GM12892 (cell line): ENCODE data around the gene CFAP47.
"Not testable (repeated sequence)": the region's sequence is repeated elsewhere in the genome, so short reads cannot be mapped to it uniquely, and the experiment has no call there.

Experiments
- DNase-seq: peaks from one replicate; pipeline ENCODE4 v3.0.0; 2011; ENCODE audit not compliant: insufficient read length
- FAIRE-seq: peaks from 2 replicates; lab custom pipeline; 2011; peaks lifted over from hg19 to GRCh38; lab: Jason Lieb, UNC
- POLR2A ChIP-seq: IDR thresholded peaks from 2 replicates; pipeline ENCODE4 v1.6.1; 2011; ENCODE audit warnings: low read depth, low read length, control low read depth
- POLR2AphosphoS5 ChIP-seq: IDR thresholded peaks from 2 replicates; pipeline ENCODE4 v1.6.1; 2011; ENCODE audit warnings: low read depth, low read length, control low read depth
- TAF1 ChIP-seq: IDR thresholded peaks from 2 replicates; pipeline ENCODE4 v1.6.1; 2011; ENCODE audit warnings: low read depth, mild to moderate bottlenecking, control low read depth, low read length, borderline replicate concordance

Gene CFAP47

DNA sequence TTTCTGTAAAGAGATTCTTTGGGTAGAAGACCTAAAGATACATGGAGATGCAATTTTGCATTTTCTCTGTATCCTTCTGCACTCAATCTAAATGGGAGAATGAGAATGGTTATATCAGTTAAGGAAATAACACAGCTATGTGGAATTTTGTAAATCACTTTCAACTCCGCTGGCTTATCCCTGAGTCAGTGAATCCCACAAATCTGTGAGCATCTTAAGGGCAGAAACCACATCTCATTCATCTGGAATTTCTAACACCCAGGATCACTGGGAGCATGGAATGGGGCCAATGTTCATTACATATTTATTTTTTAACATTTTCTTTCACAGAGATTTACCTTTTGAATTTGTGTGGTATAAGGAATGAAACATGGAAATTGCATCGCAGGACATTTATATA, 167.8 kb downstream of the CFAP47 start:
- FAIRE-seq (no peak), DNase-seq (no peak)
- no peak for TF ChIP-seq TAF1
- TF ChIP-seq POLR2A = no peak
- no peak for TF ChIP-seq POLR2AphosphoS5

DNA sequence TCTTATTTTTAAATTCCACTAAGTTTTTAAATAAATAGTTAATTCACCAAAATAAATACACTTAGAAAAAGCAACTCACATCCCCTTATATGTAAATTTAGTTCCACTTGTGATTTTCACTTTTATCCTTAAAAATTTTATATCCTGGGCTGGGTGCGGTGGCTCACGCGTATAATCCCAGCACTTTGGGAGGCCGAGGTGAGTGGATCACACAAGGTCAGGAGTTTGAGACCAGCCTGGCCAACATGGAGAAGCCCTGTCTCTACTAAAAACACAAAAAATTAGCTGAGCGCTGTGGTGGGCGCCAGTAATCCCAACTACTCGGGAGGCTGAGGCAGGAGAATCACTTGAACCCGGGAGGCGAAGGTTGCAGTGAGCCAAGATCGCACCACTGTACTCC, 169.4 kb downstream of the CFAP47 start:
- FAIRE-seq = not testable (repeated sequence)

DNA sequence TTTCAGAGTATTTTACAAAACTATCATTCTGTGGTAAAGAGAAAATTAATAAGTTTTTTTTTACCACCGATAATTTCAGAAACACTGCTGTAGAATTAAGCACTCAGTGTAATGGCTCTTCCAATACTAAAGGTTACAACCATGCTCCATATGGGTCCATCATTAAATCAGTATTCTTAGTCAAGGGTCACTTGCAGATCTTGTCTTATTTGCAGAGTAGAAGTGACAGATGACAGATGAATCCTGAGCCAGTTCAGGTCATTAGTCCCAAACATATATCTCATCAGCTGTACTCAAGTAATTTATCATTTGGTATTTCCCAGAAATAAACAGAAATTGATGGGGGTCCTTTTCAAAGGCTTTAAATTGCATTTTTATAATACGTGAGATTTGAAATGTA, 182.9 kb downstream of the CFAP47 start:
- DNase-seq (no peak), FAIRE-seq (no peak)
- TF ChIP-seq POLR2A = no peak
- TF ChIP-seq TAF1 = no peak
- no peak for TF ChIP-seq POLR2AphosphoS5

More for the DNA sequence above, 169.4 kb downstream of the CFAP47 start:
- not testable (repeated sequence) for DNase-seq

DNA sequence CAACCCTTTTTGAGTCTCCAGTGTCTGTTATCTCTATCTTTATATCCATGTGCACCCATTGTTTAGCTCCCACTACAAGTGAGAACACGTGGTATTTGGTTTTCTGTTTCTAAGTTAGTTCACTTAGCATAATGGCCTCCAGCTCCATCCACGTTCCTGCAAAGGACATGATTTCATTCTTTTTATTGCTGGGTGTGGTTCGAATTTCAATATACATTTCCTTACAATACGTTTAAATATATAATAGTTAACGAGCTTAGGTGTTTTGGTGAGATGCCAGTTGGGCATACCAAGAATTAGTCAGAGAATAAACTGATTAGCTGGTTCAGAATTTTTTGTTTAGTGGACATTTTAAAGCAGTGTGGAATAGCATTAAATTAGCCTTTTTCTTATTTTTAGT, 196.7 kb downstream of the CFAP47 start:
- TF ChIP-seq TAF1 = no peak
- no peak for TF ChIP-seq POLR2A
- TF ChIP-seq POLR2AphosphoS5 = no peak
- DNase-seq = no peak
- FAIRE-seq = no peak

DNA sequence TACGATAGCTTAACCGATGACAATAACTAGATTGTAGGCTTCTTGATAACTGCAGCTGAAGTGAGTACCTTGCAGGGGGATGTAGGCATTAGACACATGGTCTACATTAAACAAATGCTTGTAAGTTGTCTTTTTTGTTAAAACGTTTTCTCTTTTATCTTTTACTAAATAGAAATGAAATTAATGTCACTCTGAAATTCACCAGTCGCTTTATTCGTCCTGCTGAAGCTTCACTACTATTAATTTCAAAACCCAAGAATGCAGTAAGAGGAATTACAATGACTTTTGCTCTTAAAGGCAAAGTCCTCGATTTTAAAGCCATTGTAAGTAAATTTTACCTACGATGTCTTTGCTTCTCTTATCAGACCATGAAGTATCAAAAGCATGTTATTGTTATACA, 239.7 kb downstream of the CFAP47 start:
- DNase-seq (no peak), FAIRE-seq (no peak)
- TF ChIP-seq POLR2A = no peak
- TF ChIP-seq TAF1 = no peak
- TF ChIP-seq POLR2AphosphoS5 = no peak

DNA sequence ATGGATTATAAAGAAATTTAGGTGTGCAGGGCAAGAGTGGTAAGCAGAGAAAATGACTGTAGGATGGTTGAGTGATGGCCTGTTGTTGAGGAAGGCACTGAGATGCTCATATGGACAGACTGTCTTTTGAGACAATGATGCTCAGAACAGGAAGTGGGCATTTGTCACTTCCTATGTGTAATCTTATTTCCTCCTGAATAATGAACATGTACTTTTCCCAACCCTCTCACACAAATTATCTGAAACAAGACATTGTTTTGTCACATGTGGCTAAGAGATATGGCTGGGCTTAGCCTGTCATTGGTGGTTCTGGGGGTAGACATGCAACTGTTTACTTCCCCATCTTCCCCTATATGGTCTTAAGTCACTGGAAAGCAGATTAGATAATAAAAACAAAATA, 240.5 kb downstream of the CFAP47 start:
- DNase-seq (no peak), FAIRE-seq (no peak)
- TF ChIP-seq TAF1 (no peak), POLR2AphosphoS5 (no peak), POLR2A (no peak)

DNA sequence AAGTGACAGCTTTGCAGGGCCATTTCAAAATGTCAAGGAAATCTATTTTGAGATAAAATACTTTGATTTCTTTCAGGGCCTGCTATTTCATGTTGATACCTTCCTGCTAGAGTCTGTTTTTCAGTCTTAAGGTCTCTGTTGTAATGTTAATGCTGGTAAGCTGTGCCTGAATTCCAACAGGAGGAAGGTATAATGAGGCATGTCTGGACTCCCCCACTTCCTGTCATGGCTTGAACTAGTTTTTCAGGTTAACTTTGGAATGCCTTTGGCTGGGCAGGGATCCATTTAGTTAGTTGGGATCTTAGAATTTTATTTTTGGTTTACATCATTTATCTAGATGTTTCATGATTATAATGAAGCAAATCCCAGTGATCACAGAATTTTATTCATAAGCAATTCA, 279.0 kb downstream of the CFAP47 start:
- no peak for DNase-seq
- TF ChIP-seq POLR2AphosphoS5 (no peak), POLR2A (no peak), TAF1 (no peak)
- FAIRE-seq = no peak

DNA sequence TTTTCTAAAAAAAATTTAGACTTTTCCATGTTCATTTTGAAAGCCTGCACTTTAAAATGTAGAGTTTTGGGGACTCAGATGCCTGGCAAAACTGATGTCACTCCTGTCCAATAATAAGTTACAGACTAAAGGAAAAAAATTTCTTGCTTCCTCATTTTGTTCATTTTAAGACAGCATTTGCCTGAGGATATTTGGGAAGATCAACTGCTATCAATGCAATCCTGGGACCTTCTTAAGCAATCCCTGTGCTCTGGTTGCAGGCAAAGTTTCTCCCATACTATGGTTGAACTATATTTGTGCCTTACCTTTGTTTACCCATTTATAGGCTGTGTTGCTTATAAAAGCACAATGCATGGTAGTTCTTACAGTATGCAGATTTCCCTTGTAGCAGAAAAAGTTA, 280.4 kb downstream of the CFAP47 start:
- no peak for FAIRE-seq
- no peak for DNase-seq
- TF ChIP-seq TAF1 (no peak), POLR2AphosphoS5 (no peak), POLR2A (no peak)

DNA sequence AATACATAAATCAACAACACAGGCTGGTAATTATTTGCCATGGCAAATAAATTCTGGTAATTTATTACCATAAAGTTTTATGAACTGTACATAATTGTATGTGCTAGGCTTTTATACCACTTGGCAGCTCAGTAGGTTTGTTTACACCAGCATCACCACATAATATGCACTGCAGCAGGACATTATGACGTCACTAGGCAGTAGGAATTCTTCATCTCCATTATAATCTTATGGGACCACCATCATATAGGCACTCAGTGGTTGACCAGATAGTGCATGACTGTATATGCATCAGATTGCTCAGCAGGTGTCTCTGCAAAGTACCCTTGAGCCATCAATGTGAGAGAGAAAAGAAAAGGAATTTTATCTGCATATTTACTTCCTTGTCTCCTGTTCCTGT, 295.4 kb downstream of the CFAP47 start:
- DNase-seq (no peak), FAIRE-seq (no peak)
- TF ChIP-seq POLR2A (no peak), TAF1 (no peak), POLR2AphosphoS5 (no peak)

DNA sequence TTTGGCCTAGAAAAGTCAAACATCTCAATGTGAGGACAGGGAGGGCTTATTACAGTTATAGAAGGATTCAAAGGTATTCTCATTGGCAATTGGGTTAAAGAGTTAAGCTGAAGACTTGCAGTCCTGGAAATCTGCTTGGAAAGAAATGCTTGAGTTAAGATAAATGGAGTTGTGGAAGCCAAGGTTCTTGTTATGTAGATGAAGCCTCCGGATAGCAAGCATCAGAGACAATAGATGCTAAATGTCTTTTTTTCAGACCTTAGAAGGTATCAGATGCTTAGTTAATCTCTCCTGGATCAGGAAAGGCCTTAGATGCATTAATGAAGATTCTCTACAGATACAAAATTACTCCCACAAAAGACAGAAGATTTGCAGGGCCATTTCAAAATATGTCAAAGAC, 299.3 kb downstream of the CFAP47 start:
- FAIRE-seq = no peak
- DNase-seq = no peak
- TF ChIP-seq POLR2A (no peak), POLR2AphosphoS5 (no peak), TAF1 (no peak)

DNA sequence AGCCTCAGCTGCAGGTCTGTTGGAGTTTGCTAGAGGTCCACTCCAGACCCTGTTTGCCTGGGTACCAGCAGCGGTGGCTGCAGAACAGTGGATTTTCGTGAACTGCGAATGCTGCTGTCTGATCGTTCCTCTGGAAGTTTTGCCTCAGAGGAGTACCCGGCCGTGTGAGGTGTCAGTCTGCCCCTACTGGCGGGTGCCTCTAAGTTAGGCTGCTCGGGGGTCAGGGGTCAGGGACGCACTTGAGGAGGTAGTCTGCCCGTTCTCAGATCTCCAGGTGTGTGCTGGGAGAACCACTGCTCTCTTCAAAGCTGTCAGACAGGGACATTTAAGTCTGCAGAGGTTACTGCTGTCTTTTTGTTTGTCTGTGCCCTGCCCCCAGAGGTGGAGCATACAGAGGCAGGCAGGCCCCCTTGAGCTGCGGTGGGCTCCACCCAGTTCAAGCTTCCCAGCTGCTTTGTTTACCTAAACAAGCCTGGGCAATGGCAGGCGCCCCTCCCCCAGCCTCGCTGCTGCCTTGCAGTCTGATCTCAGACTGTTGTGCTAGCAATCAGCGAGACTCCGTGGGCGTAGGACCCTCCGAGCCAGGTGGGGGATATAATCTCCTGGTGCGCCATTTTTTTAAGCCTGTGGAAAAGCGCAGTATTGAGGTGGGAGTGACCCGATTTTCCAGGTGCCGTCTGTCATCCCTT, 315.4 kb downstream of the CFAP47 start:
- not testable (repeated sequence) for FAIRE-seq

DNA sequence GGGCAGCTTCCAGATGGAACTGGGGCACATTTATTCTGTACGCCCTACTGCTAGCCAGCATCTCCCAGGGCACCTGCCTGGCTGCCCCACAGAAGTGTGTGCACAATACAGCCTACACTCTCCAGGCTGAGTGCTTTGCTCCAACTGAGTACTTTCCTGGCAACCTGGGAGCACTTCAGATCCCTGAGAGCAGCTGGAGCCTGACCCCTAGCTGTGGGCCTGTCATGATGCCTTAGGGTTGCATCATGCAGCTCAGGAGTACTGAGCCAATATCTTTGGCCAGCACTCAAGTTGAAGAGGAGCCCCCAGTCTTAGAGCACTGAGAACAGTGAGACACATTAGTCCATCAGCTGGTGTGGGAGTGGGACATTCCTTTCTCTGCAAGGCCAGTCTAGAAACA, 321.9 kb downstream of the CFAP47 start:
- FAIRE-seq = no peak
- TF ChIP-seq POLR2AphosphoS5 (no peak), POLR2A (no peak), TAF1 (no peak)
- DNase-seq = no peak

More for the DNA sequence above, 315.4 kb downstream of the CFAP47 start:
- not testable (repeated sequence) for DNase-seq

DNA sequence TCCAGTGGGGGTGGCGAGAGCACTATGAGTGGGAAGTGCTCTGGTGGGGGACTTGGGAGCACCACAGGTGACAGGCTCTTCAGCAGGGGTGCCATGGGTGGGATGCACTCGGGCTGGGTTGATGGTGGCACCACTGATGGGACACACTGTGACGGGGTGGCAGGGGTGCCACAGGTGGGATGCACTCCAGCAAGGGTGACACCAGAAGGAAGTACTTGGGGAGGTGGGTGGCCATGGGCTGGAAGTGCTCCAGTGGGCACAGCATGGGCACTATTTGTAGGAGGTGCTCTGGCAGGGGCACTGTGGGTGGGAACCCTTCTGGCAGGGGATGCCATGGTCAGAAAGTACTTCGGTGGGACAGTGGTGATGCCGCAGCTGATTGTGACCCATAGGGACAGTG, 346.6 kb downstream of the CFAP47 start:
- DNase-seq (no peak), FAIRE-seq (no peak)
- TF ChIP-seq POLR2AphosphoS5 = no peak
- TF ChIP-seq TAF1 = no peak
- no peak for TF ChIP-seq POLR2A
